ENCODE measurements around the gene PANK4. TPM values are rescaled to one million over a fixed set of nuclear protein-coding genes. Genes with fewer than 3 reads are reported as not detected.

PANK4 gene
- total and polyA plus RNA-seq, 2 of the 8 experiments (the other 6 are each of a cell fraction or from before 2014, with no cell fraction given) = 20.1 to 29.7 TPM

DNA sequence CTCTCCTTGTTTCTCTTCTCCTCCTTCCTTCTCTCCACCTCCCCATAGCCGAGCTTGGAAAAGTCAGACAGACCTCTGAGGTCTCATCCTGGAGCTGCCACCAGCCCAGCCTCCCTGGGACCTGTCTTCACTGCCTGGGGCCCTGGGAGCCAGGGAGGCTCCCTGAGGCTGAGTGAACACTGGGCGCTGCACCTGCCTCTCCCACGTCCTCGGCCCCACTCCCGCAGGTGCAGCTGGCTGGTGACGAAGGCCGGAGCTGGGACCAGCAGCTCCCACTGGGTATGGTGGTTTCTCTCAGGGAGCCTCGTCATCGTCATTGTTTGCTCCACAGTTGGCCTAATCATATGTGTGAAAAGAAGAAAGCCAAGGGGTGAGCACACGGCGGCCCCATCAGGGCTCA lies 35.0 kb upstream of the PANK4 start:
- TF ChIP-seq YY1 (IDR thresholded peaks at IDR 0.05; ENCODE audit: low read depth, low read length) (no peak), MAFK (IDR thresholded peaks at IDR 0.05; ENCODE audit: low read depth, low read length) (no peak), CTBP2 (IDR thresholded peaks at IDR 0.05; ENCODE audit: borderline replicate concordance, insufficient read depth, insufficient read length, low read length) (no peak)
- Histone ChIP-seq H2BK15ac (ENCODE audit: low read length) (no peak overlapping the region), H3K14ac (ENCODE audit: insufficient read length) (no peak overlapping the region), H3K27ac (ENCODE audit: low read depth, low read length) (no peak overlapping the region), H4K20me1 (replicated peaks in 1 of 2; ENCODE audit: control insufficient read depth in 1 of 2, insufficient read depth in 2 of 2, low read length in 2 of 2) (no peaks in the 10 kb centered on the region), H4K5ac (ENCODE audit: insufficient read length, low read depth, low read length) (no peak overlapping the region), H3K18ac (ENCODE audit: extremely low read depth, low read length) (no peak overlapping the region), H2AFZ (ENCODE audit: low read length) (no peak overlapping the region), H2AK5ac (ENCODE audit: low read depth, low read length) (no peak overlapping the region), H3K4ac (replicated peaks; ENCODE audit: insufficient read length, low read depth, low read length) (no peak overlapping the region), H2BK120ac (replicated peaks; ENCODE audit: low read depth, low read length) (no peak overlapping the region), H2BK20ac (ENCODE audit: low read length) (no peak overlapping the region), H3K9me3 (ENCODE audit: insufficient read depth in 2 of 2, low read depth in 1 of 2, low read length in 1 of 2) (no peaks in the 10 kb centered on the region; a peak in 1 of 4 replicates), H3K9ac (replicated peaks in 1 of 4; ENCODE audit: extremely low read depth in 1 of 4, low read depth in 3 of 4, low read length in 3 of 4) (no peak overlapping the region), H3K4me1 (replicated peaks in 1 of 4; ENCODE audit: control insufficient read depth in 3 of 4, insufficient read depth in 4 of 4, low read length in 3 of 4) (peaks cover 0 to 5% (median under 1%) of the 10 kb centered on the region in 4 experiments; a peak in 2 of 7 replicates), H2BK12ac (ENCODE audit: low read depth, low read length) (no peak overlapping the region), H3K4me2 (ENCODE audit: insufficient read depth in 1 of 2, low read depth in 2 of 2, low read length in 2 of 2) (no peak overlapping the region), H2BK5ac (ENCODE audit: low read depth, low read length) (no peak overlapping the region), H3K23me2 (ENCODE audit: low read depth, low read length) (no peaks in the 10 kb centered on the region), H3K27me3 (replicated peaks in 1 of 4; ENCODE audit: control insufficient read depth in 3 of 4, extremely low read depth in 1 of 4, insufficient read depth in 3 of 4, low read length in 3 of 4) (no peaks in the 10 kb centered on the region), H3K23ac (ENCODE audit: insufficient read length) (no peak overlapping the region), H3K79me2 (ENCODE audit: control insufficient read depth in 1 of 2, insufficient read depth in 2 of 2, low read length in 2 of 2) (no peaks in the 10 kb centered on the region), H3K36me3 (ENCODE audit: control insufficient read depth in 2 of 4, insufficient read depth in 4 of 4, low read length in 3 of 4) (no peaks in the 10 kb centered on the region), H3K79me1 (ENCODE audit: low read depth, low read length) (no peaks in the 10 kb centered on the region), H4K91ac (replicated peaks; ENCODE audit: insufficient read length, low read length) (no peak overlapping the region), H3K4me3 (ENCODE audit: extremely low read depth in 1 of 4, insufficient read depth in 2 of 4, low read depth in 3 of 4, low read length in 4 of 4) (no peak overlapping the region), H3K56ac (replicated peaks; ENCODE audit: insufficient read length, low read depth, low read length) (no peak overlapping the region), H4K8ac (ENCODE audit: extremely low read depth, insufficient read depth, low read length) (0 out of 2 replicates have a peak overlapping the region, but pooled peaks have one; percentile 23)
- ChIA-PET POLR2A (ENCODE audit: partially characterized antibody) (interaction anchor here (1.0 to 1.1 kb wide), 3 partner anchors 14 to 35 kb away, joined by 3 read pairs; partner anchors contain the start of gene PANK4), CTCF (ENCODE audit: partially characterized antibody) (interaction anchor here (0.7 to 3.4 kb wide), 39 partner anchors 11 to 882 kb away, joined by 3 to 33 read pairs (median 4); partner anchors contain the start of gene PANK4)
- no peak for DNase-seq (ENCODE audit: low read depth in 1 of 2, low spot score in 2 of 2)
- no peak for FAIRE-seq
- WGBS, 2 experiments (ENCODE audit: extremely low coverage in 1 of 2, insufficient coverage in 1 of 2, insufficient read length in 1 of 2, insufficient replicate concordance in 2 of 2, low coverage in 1 of 2, low lambda C conversion rate in 2 of 2, missing lambda C conversion rate in 1 of 2) = 95% methylated on average over 11 of the region's 11 CpGs; no CpG with 5 or more reads in 1 of the 2 experiments

Data from H1 (cell line).